SK-N-SH treated with all-trans-retinoic acid at 6 μM for 48 hours (cell line): ENCODE measurements around the gene P2RY8.

Experiments
- ATAC-seq: fragments of 200-7000 bp; cut with Tn5 transposase; 3 replicates; pipeline ENCODE4 v1.9.1; 2020; ENCODE audit warnings: mild to moderate bottlenecking, moderate library complexity
- ARNTL ChIP-seq: fragments of 450-650 bp; formaldehyde crosslinking; IDR thresholded peaks from 2 replicates; pipeline ENCODE4 v1.5.0; 2020; ENCODE audit warnings: low read depth, mild to moderate bottlenecking, moderate library complexity, borderline replicate concordance
- BACH2 ChIP-seq: fragments of 250-450 bp; sonication (Bioruptor Pico); IDR thresholded peaks from 2 replicates; pipeline ENCODE4 v1.9.0; 2021; ENCODE audit warnings: mild to moderate bottlenecking, borderline replicate concordance
- CREB5 ChIP-seq: fragments of 250-450 bp; sonication (Bioruptor Pico); IDR thresholded peaks from 2 replicates; pipeline ENCODE4 v1.5.1; 2020; ENCODE audit warnings: low read depth, mild to moderate bottlenecking, moderate library complexity
- CSRNP3 ChIP-seq: fragments of 250-450 bp; sonication (Bioruptor Pico); IDR thresholded peaks from 2 replicates; pipeline ENCODE4 v1.5.1; 2021; ENCODE audit warnings: mild to moderate bottlenecking, moderate library complexity
- ESRRG ChIP-seq: fragments of 250-450 bp; sonication (Bioruptor Pico); IDR thresholded peaks from 2 replicates; pipeline ENCODE4 v1.6.1; 2021; ENCODE audit warnings: mild to moderate bottlenecking
- GLIS3 ChIP-seq: fragments of 250-450 bp; sonication (Bioruptor Pico); IDR thresholded peaks from 2 replicates; pipeline ENCODE4 v1.5.0; 2020; ENCODE audit warnings: mild to moderate bottlenecking, moderate library complexity
- ISL1 ChIP-seq: fragments of 250-450 bp; sonication (Bioruptor Pico); IDR thresholded peaks from 2 replicates; pipeline ENCODE4 v2.1.2; 2022; ENCODE audit warnings: mild to moderate bottlenecking, moderate library complexity
- OSR1 ChIP-seq: fragments of 250-450 bp; sonication (Bioruptor Pico); IDR thresholded peaks from 2 replicates; pipeline ENCODE4 v1.8.0; 2022; ENCODE audit warnings: moderate library complexity, mild to moderate bottlenecking, inconsistent platforms
- PATZ1 ChIP-seq: fragments of 250-450 bp; sonication (Bioruptor Pico); IDR thresholded peaks from 2 replicates; pipeline ENCODE4 v1.8.0; 2020; ENCODE audit warnings: mild to moderate bottlenecking, moderate library complexity, borderline replicate concordance
- POU6F1 ChIP-seq: fragments of 250-450 bp; sonication (Bioruptor Pico); IDR thresholded peaks from 2 replicates; pipeline ENCODE4 v1.8.0; 2021; ENCODE audit warnings: low read depth, mild to moderate bottlenecking, moderate library complexity, borderline replicate concordance
- PPARA ChIP-seq: fragments of 250-450 bp; sonication (Bioruptor Pico); IDR thresholded peaks from 2 replicates; pipeline ENCODE4 v1.5.0; 2020; ENCODE audit warnings: mild to moderate bottlenecking, borderline replicate concordance
- RARB ChIP-seq: fragments of 250-450 bp; sonication (Bioruptor Pico); IDR thresholded peaks from 2 replicates; pipeline ENCODE4 v1.8.0; 2021; ENCODE audit warnings: mild to moderate bottlenecking, moderate library complexity
- SNAI2 ChIP-seq: fragments of 250-450 bp; sonication (Bioruptor Pico); IDR thresholded peaks from 2 replicates; pipeline ENCODE4 v1.5.0; 2020; ENCODE audit warnings: mild to moderate bottlenecking, moderate library complexity
- TCF4 ChIP-seq: fragments of 250-450 bp; sonication (Bioruptor Pico); IDR thresholded peaks from 2 replicates; pipeline ENCODE4 v1.8.0; 2021; ENCODE audit warnings: mild to moderate bottlenecking, moderate library complexity, borderline replicate concordance
- TOX ChIP-seq: fragments of 250-450 bp; sonication (Bioruptor Pico); IDR thresholded peaks from 2 replicates; pipeline ENCODE4 v1.8.0; 2021; ENCODE audit warnings: mild to moderate bottlenecking, moderate library complexity, borderline replicate concordance
- TSHZ2 ChIP-seq: fragments of 250-450 bp; sonication (Bioruptor Pico); IDR thresholded peaks from 2 replicates; pipeline ENCODE4 v1.5.0; 2020; ENCODE audit warnings: mild to moderate bottlenecking, moderate library complexity
- ZC3H10 ChIP-seq: fragments of 250-450 bp; sonication (Bioruptor Pico); IDR thresholded peaks from 2 replicates; pipeline ENCODE4 v1.5.1; 2021; ENCODE audit warnings: mild to moderate bottlenecking, moderate library complexity
- ZFP3 ChIP-seq: fragments of 250-450 bp; sonication (Bioruptor Pico); IDR thresholded peaks from 2 replicates; pipeline ENCODE4 v1.5.0; 2020; ENCODE audit warnings: mild to moderate bottlenecking, moderate library complexity
- ZFP30 ChIP-seq: fragments of 450-650 bp; formaldehyde crosslinking; IDR thresholded peaks from 2 replicates; pipeline ENCODE4 v1.5.0; 2022; ENCODE audit warnings: mild to moderate bottlenecking, moderate library complexity
- ZNF70 ChIP-seq: fragments of 450-650 bp; formaldehyde crosslinking; IDR thresholded peaks from 2 replicates; pipeline ENCODE4 v1.5.0; 2020; ENCODE audit warnings: mild to moderate bottlenecking, moderate library complexity
- ZNF8 ChIP-seq: fragments of 450-650 bp; formaldehyde crosslinking; IDR thresholded peaks from 2 replicates; pipeline ENCODE4 v1.5.0; 2020; ENCODE audit warnings: mild to moderate bottlenecking, moderate library complexity

The P2RY8 gene

GRCh38 chrX:1578511-1579173 is 41.7 kb upstream of the P2RY8 start:
- TF ChIP-seq PPARA (CRISPR knock-in tag) (no peak), ISL1 (no peak), ARNTL (CRISPR knock-in tag) (no peak), POU6F1 (CRISPR knock-in tag) (no peak), TOX (no peak), ZNF8 (CRISPR knock-in tag) (no peak), RARB (CRISPR knock-in tag) (no peak)
- ATAC-seq, result no peak; the same call in 2 of the 3 replicates

GRCh38 chrX:1577845-1578244 is 40.9 kb upstream of the P2RY8 start:
- ATAC-seq, result no peak
- TF ChIP-seq ZNF70 (CRISPR knock-in tag), result no peak
- TF ChIP-seq ZFP30 (CRISPR knock-in tag), result no peak
- no peak for TF ChIP-seq RARB (CRISPR knock-in tag)
- no peak for TF ChIP-seq CSRNP3 (CRISPR knock-in tag)
- TF ChIP-seq PATZ1, result no peak
- no peak for TF ChIP-seq ARNTL (CRISPR knock-in tag)
- no peak for TF ChIP-seq BACH2 (CRISPR knock-in tag)
- TF ChIP-seq CREB5 (CRISPR knock-in tag), result no peak
- TF ChIP-seq GLIS3, result no peak
- no peak for TF ChIP-seq TOX
- TF ChIP-seq ZC3H10, result no peak
- no peak for TF ChIP-seq ISL1
- no peak for TF ChIP-seq SNAI2 (CRISPR knock-in tag)
- no peak for TF ChIP-seq ZFP3 (CRISPR knock-in tag)
- no peak for TF ChIP-seq ZNF8 (CRISPR knock-in tag)
- no peak for TF ChIP-seq TSHZ2 (CRISPR knock-in tag)
- TF ChIP-seq PPARA (CRISPR knock-in tag), result no peak
- no peak for TF ChIP-seq ESRRG (CRISPR knock-in tag)
- no peak for TF ChIP-seq TCF4 (CRISPR knock-in tag)
- TF ChIP-seq OSR1 (CRISPR knock-in tag), result no peak
